HUES6 (cell line): Measurements from ENCODE around the gene VSIR.

Source experiments
- H3K27ac ChIP-seq: 2 replicates; pipeline ENCODE4 v1.7.0; 2013; ENCODE audit warnings: low read depth, mild to moderate bottlenecking, low read length, inconsistent platforms
- H3K27me3 ChIP-seq: 2 replicates; pipeline ENCODE4 v1.6.1; 2013; ENCODE audit warnings: low read length; ENCODE audit not compliant: control insufficient read depth, insufficient read depth
- H3K36me3 ChIP-seq: 2 replicates; pipeline ENCODE4 v1.6.1; 2013; ENCODE audit warnings: low read length; ENCODE audit not compliant: control insufficient read depth, insufficient read depth
- H3K4me1 ChIP-seq: 2 replicates; pipeline ENCODE4 v1.6.1; 2013; ENCODE audit warnings: low read length; ENCODE audit not compliant: control insufficient read depth, insufficient read depth
- H3K4me3 ChIP-seq: 2 replicates; pipeline ENCODE4 v1.5.1; 2013; ENCODE audit warnings: low read depth, low read length
- H3K9ac ChIP-seq: one replicate; pipeline ENCODE4 v1.6.1; 2013; ENCODE audit warnings: mild to moderate bottlenecking, low read length
- H3K9me3 ChIP-seq: 2 replicates; pipeline ENCODE4 v1.6.1; 2013; ENCODE audit warnings: low read depth, low read length; ENCODE audit not compliant: control insufficient read depth, insufficient read depth

VSIR gene

DNA sequence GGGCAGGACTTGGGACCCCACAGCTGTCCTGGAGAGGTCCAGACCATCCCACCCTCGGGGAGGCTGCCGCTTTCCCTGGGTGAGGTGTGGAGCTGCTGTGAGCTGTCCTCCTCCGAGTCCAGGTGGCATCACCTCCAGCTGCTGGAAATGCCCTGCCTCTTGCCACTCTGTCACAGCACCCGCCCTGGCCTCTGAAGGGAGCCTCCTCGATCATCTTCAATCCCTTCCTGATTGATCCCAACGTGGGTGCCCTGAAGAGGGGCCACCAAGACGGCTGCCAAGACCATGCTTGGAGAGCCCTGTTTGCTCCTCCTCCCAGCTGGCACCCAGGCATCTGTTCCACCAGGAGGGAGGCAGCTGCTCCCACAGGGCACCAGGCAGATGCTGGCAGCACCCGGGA, 58.3 kb downstream of the VSIR start:
- H3K27ac ChIP-seq = no peak overlapping the region
- H3K9ac ChIP-seq = no peak overlapping the region
- no peaks in the 10 kb centered on the region for H3K36me3 ChIP-seq
- no peaks in the 10 kb centered on the region for H3K27me3 ChIP-seq
- no peaks in the 10 kb centered on the region for H3K9me3 ChIP-seq
- H3K4me1 ChIP-seq = peaks cover 18% of the 10 kb centered on the region
- H3K4me3 ChIP-seq = no peak overlapping the region

GRCh38 chr10:71714592-71714991, 58.7 kb downstream of the VSIR start:
- Histone ChIP-seq H3K4me3 (no peak overlapping the region), H3K27me3 (no peaks in the 10 kb centered on the region), H3K9ac (no peak overlapping the region), H3K9me3 (no peaks in the 10 kb centered on the region), H3K27ac (no peak overlapping the region), H3K4me1 (peaks cover 14% of the 10 kb centered on the region), H3K36me3 (no peaks in the 10 kb centered on the region)

- Histone ChIP-seq H3K4me1 (peaks cover 9% of the 10 kb centered on the region; the same call in 1 of the 2 replicates), H3K27ac (no peak overlapping the region), H3K9ac (peak overlapping the region; percentile 16), H3K4me3 (no peak overlapping the region), H3K9me3 (no peaks in the 10 kb centered on the region), H3K27me3 (no peaks in the 10 kb centered on the region), H3K36me3 (no peaks in the 10 kb centered on the region)
Observed at GRCh38 chr10:71714031-71714410, 59.3 kb downstream of the VSIR start.

DNA sequence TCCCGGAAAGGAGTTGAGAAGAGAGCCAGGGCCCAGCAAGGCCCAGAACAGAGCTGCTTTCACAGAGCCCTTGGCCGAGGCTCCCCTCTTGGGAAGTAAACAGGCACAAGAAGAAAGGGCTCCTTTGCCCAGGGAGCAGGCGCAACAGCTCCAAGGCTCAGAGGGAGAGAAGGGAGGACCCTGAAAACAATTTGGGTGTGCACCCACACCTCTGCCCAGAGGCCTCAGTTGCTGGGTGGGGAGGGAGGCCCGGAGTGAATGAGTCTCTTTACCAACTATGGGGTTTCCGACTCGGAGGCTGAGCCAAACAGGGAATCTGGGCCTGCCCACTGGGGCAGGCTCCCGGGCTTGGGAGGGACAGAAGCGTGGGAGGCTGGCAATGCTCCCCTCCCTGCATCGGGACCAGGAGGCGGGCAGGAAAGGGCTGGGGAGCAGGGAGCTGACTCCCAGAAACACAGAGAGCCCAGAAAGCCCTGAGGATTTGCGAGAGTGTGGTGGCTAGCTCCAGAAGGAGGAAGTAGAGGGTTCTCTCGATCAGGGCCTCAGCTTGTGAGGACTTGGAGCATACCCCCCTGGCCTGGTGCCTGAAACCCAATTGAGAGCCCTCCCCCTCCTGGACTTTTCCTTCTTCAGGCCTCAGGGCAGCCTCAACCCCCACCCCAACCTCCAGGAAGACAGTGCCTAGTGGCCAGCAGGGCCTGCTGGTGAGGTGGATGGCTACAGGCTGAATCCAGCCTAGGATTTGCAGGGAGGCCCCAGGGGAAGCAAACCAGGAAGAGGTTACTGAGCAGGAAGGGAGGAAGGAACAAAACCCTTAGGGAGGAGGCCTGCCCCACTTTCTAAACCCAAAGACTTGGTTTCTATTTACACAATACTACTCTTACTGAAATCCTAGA, 59.9 kb downstream of the VSIR start:
- Histone ChIP-seq H3K27ac (no peak overlapping the region), H3K27me3 (no peaks in the 10 kb centered on the region; the same call in 1 of the 2 replicates), H3K36me3 (no peaks in the 10 kb centered on the region), H3K9me3 (no peaks in the 10 kb centered on the region), H3K4me3 (no peak overlapping the region), H3K4me1 (peaks cover 9% of the 10 kb centered on the region; the same call in 1 of the 2 replicates), H3K9ac (peak overlapping the region; percentile 16)

DNA sequence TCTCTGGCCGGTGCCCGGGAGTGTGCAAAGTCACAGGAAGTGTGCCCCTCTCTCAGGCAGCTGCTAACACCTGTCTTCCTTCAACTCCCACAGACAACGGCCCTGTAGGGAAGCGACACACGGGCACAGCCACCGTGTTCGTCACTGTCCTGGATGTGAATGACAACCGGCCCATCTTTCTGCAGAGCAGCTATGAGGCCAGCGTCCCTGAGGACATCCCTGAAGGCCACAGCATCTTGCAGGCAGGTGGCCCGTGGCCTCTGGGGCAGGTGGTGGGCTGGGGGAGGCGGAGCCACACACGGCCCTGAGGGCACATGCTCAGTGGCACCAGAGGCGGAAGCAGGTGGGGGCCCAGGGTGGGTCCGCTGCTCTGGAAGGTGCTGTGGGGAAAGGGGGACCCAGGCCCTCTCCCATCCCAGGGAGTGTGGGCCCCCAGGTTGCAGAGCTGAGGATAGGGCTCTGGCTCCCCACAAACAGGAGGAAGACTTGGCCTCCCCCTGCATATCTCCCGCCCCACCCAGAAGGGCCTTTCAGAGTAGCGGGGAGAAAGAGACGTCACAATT, 60.7 kb downstream of the VSIR start:
- Histone ChIP-seq H3K27ac (no peak overlapping the region), H3K27me3 (no peaks in the 10 kb centered on the region; the same call in 1 of the 2 replicates), H3K9me3 (no peaks in the 10 kb centered on the region), H3K4me1 (peaks cover 9% of the 10 kb centered on the region; the same call in 1 of the 2 replicates), H3K4me3 (no peak overlapping the region), H3K9ac (no peak overlapping the region), H3K36me3 (no peaks in the 10 kb centered on the region)

- Histone ChIP-seq H3K4me3 (no peak overlapping the region), H3K4me1 (peaks cover 9% of the 10 kb centered on the region; the same call in 1 of the 2 replicates), H3K27ac (no peak overlapping the region), H3K9ac (no peak overlapping the region), H3K9me3 (no peaks in the 10 kb centered on the region), H3K36me3 (no peaks in the 10 kb centered on the region), H3K27me3 (no peaks in the 10 kb centered on the region; the same call in 1 of the 2 replicates)
Observed at GRCh38 chr10:71712170-71712569, 61.1 kb downstream of the VSIR start.

DNA sequence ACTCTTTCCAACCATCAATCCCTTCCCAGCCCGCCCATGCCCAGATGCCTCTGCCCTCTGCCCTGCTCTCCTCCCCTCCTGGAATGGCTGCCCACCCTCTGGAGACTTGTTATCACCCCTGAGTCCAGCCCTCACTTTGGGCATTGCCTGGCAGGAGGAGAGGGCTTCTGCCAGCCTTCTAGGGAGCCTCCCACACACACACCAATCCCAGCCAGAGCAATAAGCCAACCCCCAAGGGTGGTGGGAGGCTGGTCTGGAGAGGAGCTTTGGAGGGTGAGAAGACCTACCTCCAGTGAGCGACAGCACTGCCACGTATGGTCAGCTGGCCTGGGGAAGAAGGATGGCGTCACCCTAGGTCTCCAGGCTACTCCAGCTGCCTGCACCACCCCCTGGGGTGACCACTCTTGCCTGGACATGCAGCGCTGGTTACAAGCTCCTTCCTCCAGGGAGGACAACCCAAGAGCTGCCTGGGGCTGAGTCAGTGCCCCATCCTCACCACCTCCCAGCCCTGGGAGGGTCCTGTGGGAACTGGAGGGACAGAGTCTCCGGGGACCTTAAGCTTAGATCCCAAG, 62.2 kb downstream of the VSIR start:
- H3K9ac ChIP-seq = no peak overlapping the region
- no peaks in the 10 kb centered on the region; the same call in 1 of the 2 replicates for H3K27me3 ChIP-seq
- no peak overlapping the region for H3K4me3 ChIP-seq
- no peaks in the 10 kb centered on the region for H3K9me3 ChIP-seq
- H3K4me1 ChIP-seq = peaks cover 9% of the 10 kb centered on the region; the same call in 1 of the 2 replicates
- no peaks in the 10 kb centered on the region for H3K36me3 ChIP-seq
- no peak overlapping the region for H3K27ac ChIP-seq

DNA sequence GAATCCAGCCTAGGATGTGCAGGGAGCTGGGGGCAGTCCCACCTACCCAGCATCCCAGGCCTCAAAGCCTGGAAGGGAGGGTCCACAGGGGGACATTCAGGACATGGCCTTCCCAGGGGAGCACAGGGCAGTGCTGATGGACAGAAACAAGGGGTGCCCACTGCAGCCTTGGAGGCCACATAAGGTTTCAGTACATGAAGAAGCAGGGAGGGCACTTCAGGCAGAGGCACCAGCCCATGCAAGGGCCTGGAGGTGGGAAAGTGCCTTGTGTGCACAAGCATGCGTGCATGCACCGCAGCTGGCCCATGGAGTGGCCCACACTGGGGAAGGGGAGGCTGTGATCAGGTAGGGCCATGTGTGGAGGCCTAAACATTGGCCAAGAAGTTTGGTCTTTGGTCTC, 62.8 kb downstream of the VSIR start:
- Histone ChIP-seq H3K4me3 (no peak overlapping the region), H3K9me3 (no peaks in the 10 kb centered on the region), H3K27me3 (no peaks in the 10 kb centered on the region; the same call in 1 of the 2 replicates), H3K4me1 (peaks cover 9% of the 10 kb centered on the region; the same call in 1 of the 2 replicates), H3K27ac (no peak overlapping the region), H3K9ac (no peak overlapping the region), H3K36me3 (no peaks in the 10 kb centered on the region)

GRCh38 chr10:71708897-71709882, 64.1 kb downstream of the VSIR start:
- H3K4me1 ChIP-seq = peaks cover 9% of the 10 kb centered on the region; the same call in 1 of the 2 replicates
- no peak overlapping the region for H3K9ac ChIP-seq

DNA sequence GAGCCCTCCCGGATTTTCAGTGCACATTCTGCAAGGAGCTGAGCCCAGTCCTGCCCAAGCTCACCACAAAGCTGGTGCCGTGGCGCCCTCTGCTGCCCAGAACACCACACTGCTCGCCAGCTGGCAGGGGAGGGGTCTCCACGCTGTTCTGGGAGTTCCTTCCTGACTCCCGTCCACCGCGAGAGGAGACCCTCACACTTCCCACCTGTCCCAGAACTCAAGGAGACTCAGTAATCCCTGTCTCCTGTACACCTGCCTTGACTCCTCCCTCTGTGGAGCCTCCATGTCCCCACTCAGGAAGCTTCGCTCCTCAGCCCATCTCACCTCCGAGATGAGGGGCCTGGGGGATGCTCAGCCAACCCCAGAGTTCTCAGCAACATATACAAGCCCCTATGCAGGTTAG, 65.0 kb downstream of the VSIR start:
- H3K4me1 ChIP-seq = 0 out of 2 replicates have a peak, but pooled peaks cover 3% of the 10 kb centered on the region
- no peaks in the 10 kb centered on the region for H3K9me3 ChIP-seq
- no peaks in the 10 kb centered on the region for H3K36me3 ChIP-seq
- H3K27ac ChIP-seq = no peak overlapping the region
- H3K27me3 ChIP-seq = no peaks in the 10 kb centered on the region; the same call in 1 of the 2 replicates
- H3K9ac ChIP-seq = no peak overlapping the region
- no peak overlapping the region for H3K4me3 ChIP-seq

More at GRCh38 chr10:71708897-71709882, 64.1 kb downstream of the VSIR start:
- Histone ChIP-seq H3K36me3 (no peaks in the 10 kb centered on the region), H3K9me3 (no peaks in the 10 kb centered on the region), H3K27me3 (no peaks in the 10 kb centered on the region; the same call in 1 of the 2 replicates), H3K4me3 (no peak overlapping the region), H3K27ac (no peak overlapping the region)
